HEK293T (cell line): ENCODE results near the gene GPRC5B.

ENCODE experiments used
- BHLHE40 ChIP-seq: fragments of 450-650 bp; IDR thresholded peaks from 2 replicates; pipeline ENCODE4 v1.6.1; 2016; ENCODE audit warnings: mild to moderate bottlenecking, moderate library complexity, borderline replicate concordance
- CTBP1 ChIP-seq: fragments of 450-650 bp; IDR thresholded peaks from 2 replicates; pipeline ENCODE4 v1.6.1; 2016; ENCODE audit warnings: borderline replicate concordance
- ELF4 ChIP-seq: fragments of 450-650 bp; IDR thresholded peaks from 2 replicates; pipeline ENCODE4 v1.6.1; 2017; ENCODE audit warnings: antibody characterized with exemption
- FOXA1 ChIP-seq: fragments of 450-650 bp; IDR thresholded peaks from 2 replicates; pipeline ENCODE4 v1.6.1; 2016; ENCODE audit warnings: mild to moderate bottlenecking
- FOXK2 ChIP-seq: fragments of 450-650 bp; IDR thresholded peaks from 2 replicates; pipeline ENCODE4 v1.6.1; 2016; ENCODE audit warnings: mild to moderate bottlenecking
- FOXM1 ChIP-seq: fragments of 450-650 bp; IDR thresholded peaks from 2 replicates; pipeline ENCODE4 v1.6.1; 2017; ENCODE audit warnings: mild to moderate bottlenecking, borderline replicate concordance
- NFRKB ChIP-seq: fragments of 450-650 bp; IDR thresholded peaks from 2 replicates; pipeline ENCODE4 v1.6.1; 2016; ENCODE audit warnings: mild to moderate bottlenecking, moderate library complexity
- SP1 ChIP-seq: fragments of 450-650 bp; IDR thresholded peaks from 2 replicates; pipeline ENCODE4 v1.6.1; 2017
- SUZ12 ChIP-seq: fragments of 450-650 bp; IDR thresholded peaks from 2 replicates; pipeline ENCODE4 v1.6.1; 2016; ENCODE audit warnings: mild to moderate bottlenecking
- ZNF384 ChIP-seq: fragments of 450-650 bp; IDR thresholded peaks from 2 replicates; pipeline ENCODE4 v1.6.1; 2016
- TF ChIP-seq, protein P1 (sequence below): fragments of 450-650 bp; IDR thresholded peaks from 2 replicates; pipeline ENCODE4 v1.6.1; 2016

- TF ChIP-seq CTBP1 (no peak), FOXM1 (no peak), SP1 (no peak), FOXA1 (no peak), NFRKB (no peak), BHLHE40 (no peak), SUZ12 (no peak), ZNF384 (no peak), ELF4 (no peak), FOXK2 (no peak)
- TF ChIP-seq, protein P1, sequence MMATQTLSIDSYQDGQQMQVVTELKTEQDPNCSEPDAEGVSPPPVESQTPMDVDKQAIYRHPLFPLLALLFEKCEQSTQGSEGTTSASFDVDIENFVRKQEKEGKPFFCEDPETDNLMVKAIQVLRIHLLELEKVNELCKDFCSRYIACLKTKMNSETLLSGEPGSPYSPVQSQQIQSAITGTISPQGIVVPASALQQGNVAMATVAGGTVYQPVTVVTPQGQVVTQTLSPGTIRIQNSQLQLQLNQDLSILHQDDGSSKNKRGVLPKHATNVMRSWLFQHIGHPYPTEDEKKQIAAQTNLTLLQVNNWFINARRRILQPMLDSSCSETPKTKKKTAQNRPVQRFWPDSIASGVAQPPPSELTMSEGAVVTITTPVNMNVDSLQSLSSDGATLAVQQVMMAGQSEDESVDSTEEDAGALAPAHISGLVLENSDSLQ: no peak
Observed at GRCh38 chr16:19882186-19882585, 2.5 kb downstream of the GPRC5B start.
